Measurements from ENCODE around the gene LRRC74B.
"Not testable (repeated sequence)": the region's sequence is repeated elsewhere in the genome, so short reads cannot be mapped to it uniquely, and the experiment has no call there.

LRRC74B gene

GRCh38 chr22:21032868-21033688 is 12.7 kb upstream of the LRRC74B start:
- no peak for DNase-seq

GRCh38 chr22:21033895-21034294 is 11.9 kb upstream of the LRRC74B start:
- no peak for DNase-seq

- DNase-seq: no peak
These were observed 10.8 kb upstream of the LRRC74B start for GRCh38 chr22:21034989-21035388.

GRCh38 chr22:21038405-21038804 is 7.3 kb upstream of the LRRC74B start:
- DNase-seq: peak in 1 of 2 experiments; percentile 30

GRCh38 chr22:21039158-21039557 is 6.6 kb upstream of the LRRC74B start:
- DNase-seq: not testable (repeated sequence)

GRCh38 chr22:21041937-21042336 is 3.8 kb upstream of the LRRC74B start:
- DNase-seq: no peak

- DNase-seq: no peak
These were observed 2.5 kb upstream of the LRRC74B start for GRCh38 chr22:21042978-21043859.

GRCh38 chr22:21043860-21044535 is 1.7 kb upstream of the LRRC74B start:
- DNase-seq: no peak

GRCh38 chr22:21044931-21045584 is 688 bp upstream of the LRRC74B start:
- peak in 1 of 2 experiments; percentile 69 for DNase-seq

- DNase-seq: no peak
These were observed 1.4 kb downstream of the LRRC74B start for GRCh38 chr22:21047035-21047661.

GRCh38 chr22:21047730-21048129 is 2.0 kb downstream of the LRRC74B start:
- DNase-seq: no peak

- DNase-seq: peak in 1 of 2 experiments; percentile 50
These were observed 2.7 kb downstream of the LRRC74B start for GRCh38 chr22:21048448-21048847.

- DNase-seq: not testable (repeated sequence)
These were observed 3.2 kb downstream of the LRRC74B start for GRCh38 chr22:21048965-21049364.

GRCh38 chr22:21051145-21051830 is 5.5 kb downstream of the LRRC74B start:
- peak; percentile 97 to 98 for DNase-seq

- DNase-seq: no peak
These were observed 6.2 kb downstream of the LRRC74B start for GRCh38 chr22:21051831-21052400.

- DNase-seq: peak in 1 of 2 experiments; percentile 33
These were observed 7.1 kb downstream of the LRRC74B start for GRCh38 chr22:21052715-21053459.

GRCh38 chr22:21054046-21054713 is 8.4 kb downstream of the LRRC74B start:
- DNase-seq: no peak

GRCh38 chr22:21054714-21055563 is 9.2 kb downstream of the LRRC74B start:
- no peak for DNase-seq

GRCh38 chr22:21055564-21055834 is 9.8 kb downstream of the LRRC74B start:
- DNase-seq: no peak
